Measurements from ENCODE around the gene DNMT3A. TPM values are rescaled to one million over a fixed set of nuclear protein-coding genes. Genes with fewer than 3 reads are reported as not detected.

The DNMT3A gene
- 10 to 100 TPM; 17.7 to 24.3 TPM for total RNA-seq

DNA sequence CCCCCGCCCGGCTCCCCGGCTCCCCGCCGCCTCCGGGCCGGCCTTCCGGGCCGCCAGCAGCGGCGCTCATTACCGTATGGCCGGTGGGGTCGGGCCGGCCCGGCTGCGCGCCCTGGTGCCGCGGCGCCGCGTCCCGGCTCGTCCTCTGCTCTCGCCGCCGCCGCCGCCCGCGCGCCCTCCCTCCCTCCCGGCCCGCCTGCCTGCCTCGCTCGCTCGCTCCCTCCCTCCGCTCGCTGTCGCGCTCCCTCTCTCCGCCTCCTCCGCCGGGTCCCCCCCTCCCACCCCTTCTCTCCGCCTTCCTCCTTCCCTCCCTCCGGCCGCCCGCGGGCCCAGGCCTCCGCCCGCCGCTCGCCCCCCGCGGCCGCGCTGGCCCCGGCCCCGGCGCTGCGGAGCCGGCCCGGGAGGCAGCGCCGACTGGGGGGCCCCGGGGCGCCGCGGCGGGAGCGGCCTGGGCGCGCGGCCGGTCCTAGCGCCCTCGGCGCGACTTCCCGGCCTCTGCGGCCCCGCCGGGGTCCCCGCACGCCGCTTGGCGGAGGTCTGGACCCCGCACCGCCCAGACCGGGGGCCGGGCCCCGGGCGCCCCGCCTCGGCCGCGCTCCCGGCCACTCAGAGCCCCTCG lies at the start of gene DNMT3A:
Gene DNMT3A (minus strand): TSS at position 173 of the 619 bp plus-strand sequence. CDS start 27,941 bp downstream, outside the sequence.
- no peak for TF ChIP-seq CTCF (IDR thresholded peaks at IDR 0.05)
- H3K4me1 ChIP-seq (ENCODE audit: control insufficient read depth in 1 of 2, low read depth in 2 of 2): peaks cover 16 to 35% of the 10 kb centered on the region in 2 donors
- H3K9me3 ChIP-seq: no peaks in the 10 kb centered on the region
- DNase-seq (ENCODE audit: low spot score) (no peak), ATAC-seq (ENCODE audit: insufficient number of reproducible peaks, low FRiP score, low read depth) (peak; percentile 68)
- H3K27me3 ChIP-seq (replicated peaks; ENCODE audit: insufficient read depth): no peaks in the 10 kb centered on the region
- peak within 1 kb of the TSS in 1 of 2 donors; percentile 48 for H3K27ac ChIP-seq
- no peaks in the 10 kb centered on the region for H3K36me3 ChIP-seq
- H3K4me3 ChIP-seq: peak within 1 kb of the TSS; percentile 83

GRCh38 chr2:25389161-25389560 lies 47.4 kb upstream of the DNMT3A start:
- Histone ChIP-seq H3K4me1 (ENCODE audit: control insufficient read depth in 1 of 2, low read depth in 2 of 2) (no peaks in the 10 kb centered on the region), H3K9me3 (no peaks in the 10 kb centered on the region), H3K27me3 (replicated peaks; ENCODE audit: insufficient read depth) (no peaks in the 10 kb centered on the region), H3K36me3 (no peaks in the 10 kb centered on the region), H3K4me3 (no peak overlapping the region), H3K27ac (no peak overlapping the region)
- DNase-seq (ENCODE audit: low spot score) (no peak), ATAC-seq (ENCODE audit: insufficient number of reproducible peaks, low FRiP score, low read depth) (no peak)
- TF ChIP-seq CTCF (IDR thresholded peaks at IDR 0.05): no peak

GRCh38 chr2:25388491-25388890 lies 46.8 kb upstream of the DNMT3A start:
- Histone ChIP-seq H3K9me3 (no peaks in the 10 kb centered on the region), H3K27me3 (replicated peaks; ENCODE audit: insufficient read depth) (no peaks in the 10 kb centered on the region)
- no peak for DNase-seq (ENCODE audit: low spot score)

GRCh38 chr2:25387876-25388449 lies 46.2 kb upstream of the DNMT3A start:
- TF ChIP-seq CTCF (IDR thresholded peaks at IDR 0.05): no peak
- no peak for DNase-seq (ENCODE audit: low spot score)

More at GRCh38 chr2:25388491-25388890, 46.8 kb upstream of the DNMT3A start:
- Histone ChIP-seq H3K27ac (no peak overlapping the region), H3K4me1 (ENCODE audit: control insufficient read depth in 1 of 2, low read depth in 2 of 2) (no peaks in the 10 kb centered on the region), H3K4me3 (no peak overlapping the region), H3K36me3 (no peaks in the 10 kb centered on the region)
- no peak for ATAC-seq (ENCODE audit: insufficient number of reproducible peaks, low FRiP score, low read depth)
- no peak for TF ChIP-seq CTCF (IDR thresholded peaks at IDR 0.05)

GRCh38 chr2:25386971-25387875 lies 45.5 kb upstream of the DNMT3A start:
- DNase-seq (ENCODE audit: low spot score) (no peak), ATAC-seq (ENCODE audit: insufficient number of reproducible peaks, low FRiP score, low read depth) (no peak)
- H3K27me3 ChIP-seq (replicated peaks; ENCODE audit: insufficient read depth): no peaks in the 10 kb centered on the region
- no peaks in the 10 kb centered on the region for H3K9me3 ChIP-seq
- no peak for TF ChIP-seq CTCF (IDR thresholded peaks at IDR 0.05)
- no peaks in the 10 kb centered on the region for H3K36me3 ChIP-seq
- no peaks in the 10 kb centered on the region for H3K4me1 ChIP-seq (ENCODE audit: control insufficient read depth in 1 of 2, low read depth in 2 of 2)
- no peak overlapping the region for H3K27ac ChIP-seq
- no peak overlapping the region for H3K4me3 ChIP-seq

More at GRCh38 chr2:25387876-25388449, 46.2 kb upstream of the DNMT3A start:
- Histone ChIP-seq H3K36me3 (no peaks in the 10 kb centered on the region), H3K27ac (no peak overlapping the region), H3K4me1 (ENCODE audit: control insufficient read depth in 1 of 2, low read depth in 2 of 2) (no peaks in the 10 kb centered on the region), H3K27me3 (replicated peaks; ENCODE audit: insufficient read depth) (no peaks in the 10 kb centered on the region), H3K9me3 (no peaks in the 10 kb centered on the region), H3K4me3 (no peak overlapping the region)
- ATAC-seq (ENCODE audit: insufficient number of reproducible peaks, low FRiP score, low read depth): no peak

All from thoracic aorta (tissue), 2 donors.